ENCODE data around the gene ELL2.
A peak's percentile ranks its signal among the peaks of the same experiment; 100 is the strongest.

Gene ELL2

DNA sequence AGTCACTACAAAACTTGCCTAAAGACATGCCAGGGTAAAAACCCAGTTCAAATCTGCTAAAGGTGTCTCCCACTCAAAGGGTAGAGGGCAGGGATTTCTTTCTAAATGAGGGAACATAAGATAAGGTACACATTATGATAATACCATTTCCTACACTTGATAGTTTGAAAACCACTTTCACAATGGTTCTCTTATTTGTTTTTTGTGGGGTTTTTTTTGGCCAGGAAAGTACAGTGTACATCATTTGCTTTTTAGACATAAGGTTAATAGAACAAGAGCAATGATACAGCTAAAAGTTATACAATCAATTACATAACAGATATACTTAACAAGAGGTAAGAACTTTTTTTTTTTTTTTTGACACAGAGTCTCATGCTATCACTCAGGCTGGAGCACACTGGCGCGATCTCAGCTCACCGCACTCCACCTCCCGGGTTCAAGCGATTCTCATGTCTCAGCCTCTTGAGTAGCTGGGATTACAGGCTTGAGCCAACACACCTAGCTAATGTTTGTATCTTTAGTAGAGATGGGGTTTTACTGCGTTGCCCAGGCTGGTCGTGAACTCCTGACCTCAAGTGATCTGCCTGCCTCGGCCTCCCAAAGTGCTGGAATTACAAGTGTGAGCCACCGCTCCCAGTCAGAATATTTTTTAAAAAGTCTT lies 90.4 kb downstream of the ELL2 start:
- no peak for DNase-seq (ENCODE audit: low read depth)
- TF ChIP-seq, protein P1, sequence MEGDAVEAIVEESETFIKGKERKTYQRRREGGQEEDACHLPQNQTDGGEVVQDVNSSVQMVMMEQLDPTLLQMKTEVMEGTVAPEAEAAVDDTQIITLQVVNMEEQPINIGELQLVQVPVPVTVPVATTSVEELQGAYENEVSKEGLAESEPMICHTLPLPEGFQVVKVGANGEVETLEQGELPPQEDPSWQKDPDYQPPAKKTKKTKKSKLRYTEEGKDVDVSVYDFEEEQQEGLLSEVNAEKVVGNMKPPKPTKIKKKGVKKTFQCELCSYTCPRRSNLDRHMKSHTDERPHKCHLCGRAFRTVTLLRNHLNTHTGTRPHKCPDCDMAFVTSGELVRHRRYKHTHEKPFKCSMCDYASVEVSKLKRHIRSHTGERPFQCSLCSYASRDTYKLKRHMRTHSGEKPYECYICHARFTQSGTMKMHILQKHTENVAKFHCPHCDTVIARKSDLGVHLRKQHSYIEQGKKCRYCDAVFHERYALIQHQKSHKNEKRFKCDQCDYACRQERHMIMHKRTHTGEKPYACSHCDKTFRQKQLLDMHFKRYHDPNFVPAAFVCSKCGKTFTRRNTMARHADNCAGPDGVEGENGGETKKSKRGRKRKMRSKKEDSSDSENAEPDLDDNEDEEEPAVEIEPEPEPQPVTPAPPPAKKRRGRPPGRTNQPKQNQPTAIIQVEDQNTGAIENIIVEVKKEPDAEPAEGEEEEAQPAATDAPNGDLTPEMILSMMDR (IDR thresholded peaks at IDR 0.05; ENCODE audit: insufficient read depth, low read depth, low read length, missing control alignments), result no peak
- no peak overlapping the region for H3K4me3 ChIP-seq (ENCODE audit: low read depth, low read length)

DNA sequence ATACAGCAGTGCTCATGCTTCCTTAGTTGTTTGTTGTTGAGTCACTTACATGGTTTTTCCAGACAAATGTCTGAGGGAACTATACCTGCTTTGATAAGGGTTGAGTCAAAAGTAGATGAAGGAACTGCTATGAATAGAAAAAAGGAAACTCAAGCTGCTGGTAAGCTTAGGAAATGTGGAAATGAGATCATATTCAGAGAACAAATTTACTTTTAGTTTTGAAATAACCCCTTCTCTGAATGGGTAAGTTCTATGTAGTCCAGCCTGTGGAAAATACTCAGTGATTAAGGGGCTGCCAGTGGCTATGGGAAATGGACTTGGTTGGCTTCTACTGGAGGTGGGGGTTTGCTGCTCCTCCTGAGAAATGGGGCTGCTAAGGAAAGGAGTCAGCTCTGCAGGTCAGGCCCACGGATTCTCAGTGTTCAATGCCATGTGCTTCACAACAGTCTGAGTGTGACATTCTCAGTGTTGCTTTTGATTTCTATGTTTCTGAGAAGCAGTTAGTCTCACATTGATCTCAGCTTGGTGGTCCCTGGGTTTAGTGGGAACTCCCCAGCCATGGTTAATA lies 91.5 kb downstream of the ELL2 start:
- DNase-seq (ENCODE audit: low read depth), result peak; percentile 80
- TF ChIP-seq, protein P1 (IDR thresholded peaks at IDR 0.05; ENCODE audit: insufficient read depth, low read depth, low read length, missing control alignments), result no peak
- H3K4me3 ChIP-seq (ENCODE audit: low read depth, low read length), result peak overlapping the region; percentile 5

- peak overlapping the region; percentile 5 for H3K4me3 ChIP-seq (ENCODE audit: low read depth, low read length)
Observed at GRCh38 chr5:95869173-95869855, 92.3 kb downstream of the ELL2 start.

DNA sequence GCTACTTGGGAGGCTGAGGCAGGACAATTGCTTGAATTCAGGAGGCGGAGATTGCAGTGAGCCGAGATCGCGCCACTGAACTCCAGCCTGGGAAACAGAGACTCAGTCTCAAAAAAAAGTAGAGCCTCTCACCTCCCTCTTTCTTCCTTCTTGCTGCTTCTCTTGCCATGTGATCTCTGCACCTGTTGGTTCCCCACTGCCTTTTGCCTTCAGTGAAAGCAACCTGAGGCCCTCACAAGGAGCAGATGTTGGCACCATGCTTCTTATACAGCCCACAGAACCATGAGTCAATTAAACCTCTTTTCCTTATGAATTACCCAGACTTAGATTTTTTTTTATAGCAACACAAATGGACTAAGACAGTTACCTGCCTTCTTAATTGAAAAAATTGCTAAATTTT lies 93.5 kb downstream of the ELL2 start:
- DNase-seq (ENCODE audit: low read depth), result no peak
- no peak overlapping the region for H3K4me3 ChIP-seq (ENCODE audit: low read depth, low read length)
- TF ChIP-seq, protein P1 (IDR thresholded peaks at IDR 0.05; ENCODE audit: insufficient read depth, low read depth, low read length, missing control alignments), result no peak

More at GRCh38 chr5:95869173-95869855, 92.3 kb downstream of the ELL2 start:
- peak; percentile 82 for DNase-seq (ENCODE audit: low read depth)

DNA sequence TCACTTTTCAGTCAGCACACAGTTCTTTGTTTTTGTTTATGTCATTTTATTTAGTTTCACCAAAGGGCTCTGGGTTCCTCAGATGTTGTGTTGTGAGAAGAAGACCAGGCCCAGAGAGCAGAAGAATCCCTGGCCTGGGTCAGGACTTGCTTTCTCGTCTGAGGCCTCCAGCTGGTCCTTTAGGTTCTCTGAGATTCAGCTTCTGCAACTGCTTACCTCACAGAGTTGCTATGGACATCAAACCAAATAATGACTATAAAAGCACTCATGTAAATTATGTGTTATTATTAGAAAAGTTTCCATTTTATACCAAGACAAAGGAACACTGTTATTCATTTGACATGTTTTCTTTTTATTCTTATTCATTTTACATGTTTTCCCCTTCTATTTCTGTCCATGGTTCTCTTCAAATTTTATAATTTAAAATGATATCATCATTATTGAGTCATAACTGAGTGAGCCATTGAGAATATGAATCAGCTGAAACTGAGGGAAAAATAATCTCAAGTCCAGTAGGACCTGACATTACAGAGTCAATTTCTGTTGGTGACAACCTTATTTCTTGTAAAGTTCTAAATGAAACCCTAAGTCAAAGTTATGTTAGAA lies 95.1 kb downstream of the ELL2 start:
- TF ChIP-seq, protein P1 (IDR thresholded peaks at IDR 0.05; ENCODE audit: insufficient read depth, low read depth, low read length, missing control alignments), result no peak
- DNase-seq (ENCODE audit: low read depth), result no peak
- no peak overlapping the region for H3K4me3 ChIP-seq (ENCODE audit: low read depth, low read length)

- peak; percentile 49 for DNase-seq (ENCODE audit: low read depth)
- TF ChIP-seq, protein P1 (IDR thresholded peaks at IDR 0.05; ENCODE audit: insufficient read depth, low read depth, low read length, missing control alignments), result no peak
- H3K4me3 ChIP-seq (ENCODE audit: low read depth, low read length), result no peak overlapping the region
Observed at GRCh38 chr5:95864944-95865504, 96.6 kb downstream of the ELL2 start.

GRCh38 chr5:95864456-95864855 lies 97.2 kb downstream of the ELL2 start:
- no peak overlapping the region for H3K4me3 ChIP-seq (ENCODE audit: low read depth, low read length)
- TF ChIP-seq, protein P1 (IDR thresholded peaks at IDR 0.05; ENCODE audit: insufficient read depth, low read depth, low read length, missing control alignments), result no peak
- DNase-seq (ENCODE audit: low read depth), result no peak
